WTC11 (cell line): ENCODE measurements around the gene PKHD1.

Experiments used
- CTCF ChIP-seq: fragments of 200-600 bp; IDR thresholded peaks from 2 replicates; pipeline ENCODE4 v1.8.0; 2022; ENCODE audit warnings: antibody characterized with exemption
- SP1 ChIP-seq: sonication (generic); formaldehyde crosslinking; conservative IDR thresholded peaks from 2 replicates; pipeline ENCODE4 v1.8.1; 2022; ENCODE audit warnings: missing genetic modification reagents
- ZNF425 ChIP-seq: fragments of 250-450 bp; sonication (Bioruptor Pico); conservative IDR thresholded peaks from 2 replicates; pipeline ENCODE4 v1.9.0; 2021; ENCODE audit warnings: mild to moderate bottlenecking

GRCh38 chr6:52019881-52020280, 67.5 kb downstream of the PKHD1 start:
- TF ChIP-seq ZNF425 (CRISPR knock-in tag) = no peak
- TF ChIP-seq CTCF = no peak
- TF ChIP-seq SP1 (CRISPR knock-in tag) = no peak
